ENCODE results near the gene SMAD7.

DNA sequence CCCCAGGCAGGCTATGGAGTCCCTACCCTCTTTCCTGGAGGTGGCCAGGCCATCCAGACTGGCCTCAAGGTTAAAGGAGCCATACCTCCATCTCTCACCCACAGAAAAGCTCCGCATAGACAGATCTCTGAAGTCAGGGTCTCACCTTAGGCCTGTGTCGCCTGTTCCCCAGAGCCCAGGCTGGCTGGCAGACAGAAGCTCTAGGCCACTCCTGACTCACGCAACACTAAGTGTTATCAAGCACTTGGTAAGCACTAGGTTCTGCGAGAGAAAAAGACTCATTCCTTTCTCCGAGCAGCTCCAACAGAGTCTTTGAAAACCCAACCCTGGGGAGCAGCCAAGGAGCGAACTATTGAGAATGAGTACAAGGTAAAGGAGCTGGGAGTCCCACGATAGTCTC, 6.1 kb downstream of the SMAD7 start:
- no peak for TF ChIP-seq POLR2A (IDR thresholded peaks at IDR 0.05; ENCODE audit: low read depth)
- TF ChIP-seq, protein P1, sequence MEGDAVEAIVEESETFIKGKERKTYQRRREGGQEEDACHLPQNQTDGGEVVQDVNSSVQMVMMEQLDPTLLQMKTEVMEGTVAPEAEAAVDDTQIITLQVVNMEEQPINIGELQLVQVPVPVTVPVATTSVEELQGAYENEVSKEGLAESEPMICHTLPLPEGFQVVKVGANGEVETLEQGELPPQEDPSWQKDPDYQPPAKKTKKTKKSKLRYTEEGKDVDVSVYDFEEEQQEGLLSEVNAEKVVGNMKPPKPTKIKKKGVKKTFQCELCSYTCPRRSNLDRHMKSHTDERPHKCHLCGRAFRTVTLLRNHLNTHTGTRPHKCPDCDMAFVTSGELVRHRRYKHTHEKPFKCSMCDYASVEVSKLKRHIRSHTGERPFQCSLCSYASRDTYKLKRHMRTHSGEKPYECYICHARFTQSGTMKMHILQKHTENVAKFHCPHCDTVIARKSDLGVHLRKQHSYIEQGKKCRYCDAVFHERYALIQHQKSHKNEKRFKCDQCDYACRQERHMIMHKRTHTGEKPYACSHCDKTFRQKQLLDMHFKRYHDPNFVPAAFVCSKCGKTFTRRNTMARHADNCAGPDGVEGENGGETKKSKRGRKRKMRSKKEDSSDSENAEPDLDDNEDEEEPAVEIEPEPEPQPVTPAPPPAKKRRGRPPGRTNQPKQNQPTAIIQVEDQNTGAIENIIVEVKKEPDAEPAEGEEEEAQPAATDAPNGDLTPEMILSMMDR (IDR thresholded peaks at IDR 0.05): no peak

Measured in esophagus muscularis mucosa (tissue), 3 donors.